ENCODE results near the gene PERM1. TPM values are rescaled to one million over a fixed set of nuclear protein-coding genes. Genes with fewer than 3 reads are reported as not detected.

The PERM1 gene
- total and polyA plus RNA-seq, 2 of the 13 experiments (the other 11 are each of a cell fraction or from before 2014, with no cell fraction given), result 0.04 to 0.29 TPM

- Histone ChIP-seq H4K20me1 (ENCODE audit: insufficient read depth, low read length) (peaks cover 26% of the 10 kb centered on the region; the same call in 1 of the 2 replicates), H3K36me3 (replicated peaks in 1 of 2; ENCODE audit: control insufficient read depth in 1 of 2, insufficient read depth in 2 of 2, low read length in 2 of 2) (peaks cover 4 to 20% of the 10 kb centered on the region in 2 experiments; a peak in 4 of 5 replicates), H3K9ac (ENCODE audit: insufficient read depth, low read depth, low read length) (no peak overlapping the region), H3K4me1 (ENCODE audit: insufficient read depth, low read length) (peaks cover 55% of the 10 kb centered on the region), H3K27me3 (ENCODE audit: control insufficient read depth in 1 of 2, insufficient read depth in 2 of 2, low read length in 2 of 2) (no peaks in the 10 kb centered on the region), H2AFZ (ENCODE audit: low read length) (no peak overlapping the region), H3K27ac (ENCODE audit: extremely low read length, insufficient read depth, low read length) (no peak overlapping the region), H3K4me3 (replicated peaks in 1 of 3; ENCODE audit: insufficient read depth in 1 of 3, low read depth in 2 of 3, low read length in 3 of 3) (no peak overlapping the region), H3K4me2 (ENCODE audit: low read depth, low read length) (no peak overlapping the region), H3K9me3 (ENCODE audit: low read length) (no peaks in the 10 kb centered on the region), H3K79me2 (ENCODE audit: insufficient read depth, low read length) (peaks cover 14% of the 10 kb centered on the region)
- ChIA-PET CTCF (ENCODE audit: low intra/inter-chr PET ratio, low total read pairs) (no interaction called here), POLR2A (no interaction called here)
- BruUV-seq (replicated peaks), result no TSS peak
- no peak; the same call in 2 of the 3 replicates for ATAC-seq
- WGBS (ENCODE audit: low lambda C conversion rate), result 89% methylated on average over 10 of the region's 21 CpGs
- in situ Hi-C loops (cut with HindIII; ENCODE audit: extremely low pct_ligation_motif_present, low pct_unique_long_range_greater_than_20kb) (no loop called here), intact Hi-C loops (cut with micrococcal nuclease; ENCODE audit: unreplicated experiment) (no loop called here)
- no peak for DNase-seq (ENCODE audit: low spot score)
- TF ChIP-seq NFE2L1 (CRISPR knock-in tag; IDR thresholded peaks at IDR 0.05; ENCODE audit: borderline replicate concordance), result no peak
- TF ChIP-seq HHEX (CRISPR knock-in tag; IDR thresholded peaks at IDR 0.05), result no peak
- TF ChIP-seq ZFYVE20 (CRISPR knock-in tag; IDR thresholded peaks at IDR 0.05; ENCODE audit: borderline replicate concordance, low read depth), result no peak
- TF ChIP-seq SNAI1 (CRISPR knock-in tag; IDR thresholded peaks at IDR 0.05; ENCODE audit: borderline replicate concordance), result no peak
- TF ChIP-seq AKAP8 (CRISPR knock-in tag; IDR thresholded peaks at IDR 0.05), result 0 out of 2 replicates have a peak, but pooled peaks have one; percentile 65
- no peak for FAIRE-seq
These were observed 44.9 kb upstream of the PERM1 start for GRCh38 chr1:1026599-1027413.

DNA sequence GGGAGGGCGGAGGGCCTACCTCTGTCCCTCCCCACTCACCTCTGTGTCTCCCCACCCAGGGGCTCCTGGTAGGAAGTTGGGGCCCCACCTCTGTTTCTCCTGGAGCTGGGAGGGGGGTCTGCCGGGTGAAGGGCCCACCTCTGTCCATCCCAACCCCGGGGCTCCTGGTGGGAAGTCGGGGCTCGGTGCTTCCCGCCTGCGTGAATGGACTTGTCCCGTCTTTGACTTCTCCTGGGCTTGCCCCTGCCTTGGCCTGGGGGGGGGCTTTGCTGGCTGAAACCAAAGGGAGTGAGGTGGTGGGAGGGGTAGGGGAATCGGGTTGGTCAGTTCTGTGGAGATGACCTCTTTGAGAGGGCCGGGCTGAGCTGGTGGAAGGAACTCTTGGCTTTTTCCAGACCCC lies 43.8 kb upstream of the PERM1 start:
- 100% methylated on average over 8 of the region's 10 CpGs for WGBS (ENCODE audit: low lambda C conversion rate)
- Histone ChIP-seq H3K9me3 (ENCODE audit: low read length) (no peaks in the 10 kb centered on the region), H3K9ac (ENCODE audit: insufficient read depth, low read depth, low read length) (no peak overlapping the region), H3K36me3 (replicated peaks in 1 of 2; ENCODE audit: control insufficient read depth in 1 of 2, insufficient read depth in 2 of 2, low read length in 2 of 2) (peaks cover 4 to 20% of the 10 kb centered on the region in 2 experiments; a peak in 4 of 5 replicates), H3K27me3 (ENCODE audit: control insufficient read depth in 1 of 2, insufficient read depth in 2 of 2, low read length in 2 of 2) (no peaks in the 10 kb centered on the region), H3K27ac (ENCODE audit: extremely low read length, insufficient read depth, low read length) (no peak overlapping the region), H2AFZ (ENCODE audit: low read length) (no peak overlapping the region), H4K20me1 (ENCODE audit: insufficient read depth, low read length) (peaks cover 31% of the 10 kb centered on the region; the same call in 1 of the 2 replicates), H3K4me2 (ENCODE audit: low read depth, low read length) (no peak overlapping the region), H3K4me1 (ENCODE audit: insufficient read depth, low read length) (peaks cover 54% of the 10 kb centered on the region), H3K79me2 (ENCODE audit: insufficient read depth, low read length) (peaks cover 22% of the 10 kb centered on the region), H3K4me3 (replicated peaks in 1 of 3; ENCODE audit: insufficient read depth in 1 of 3, low read depth in 2 of 3, low read length in 3 of 3) (no peak overlapping the region)
- ChIA-PET CTCF (ENCODE audit: low intra/inter-chr PET ratio, low total read pairs) (no interaction called here), POLR2A (no interaction called here)
- intact Hi-C loops (cut with micrococcal nuclease; ENCODE audit: unreplicated experiment) (no loop called here), in situ Hi-C loops (cut with HindIII; ENCODE audit: extremely low pct_ligation_motif_present, low pct_unique_long_range_greater_than_20kb) (no loop called here)
- no peak for TF ChIP-seq ZKSCAN1 (IDR thresholded peaks at IDR 0.05; ENCODE audit: low read length)
- TF ChIP-seq ARNT2 (CRISPR knock-in tag; IDR thresholded peaks at IDR 0.05; ENCODE audit: low read depth), result no peak
- TF ChIP-seq GABPA (IDR thresholded peaks at IDR 0.05; ENCODE audit: low read depth, low read length), result no peak
- TF ChIP-seq GABPA (CRISPR knock-in tag; IDR thresholded peaks at IDR 0.05; ENCODE audit: low read depth), result no peak
- no peak for TF ChIP-seq IKZF4 (CRISPR knock-in tag; IDR thresholded peaks at IDR 0.05; ENCODE audit: borderline replicate concordance, low read depth, not compliant biosample characterization)
- TF ChIP-seq NFE2 (CRISPR knock-in tag; IDR thresholded peaks at IDR 0.05), result no peak
- no peak for TF ChIP-seq MTA1 (CRISPR knock-in tag; IDR thresholded peaks at IDR 0.05; ENCODE audit: borderline replicate concordance)
- no peak for TF ChIP-seq HNRNPUL1 (IDR thresholded peaks at IDR 0.05; ENCODE audit: low read depth, low read length)
- no peak for TF ChIP-seq ZNF678 (CRISPR knock-in tag; IDR thresholded peaks at IDR 0.05)
- TF ChIP-seq GTF2F1 (IDR thresholded peaks at IDR 0.05; ENCODE audit: low read length), result no peak
- DNase-seq (ENCODE audit: low spot score) (no peak), FAIRE-seq (no peak), ATAC-seq (no peak)
- no TSS peak for BruUV-seq (replicated peaks)
